ENCODE measurements around the gene ATP2B2.

The ATP2B2 gene

DNA sequence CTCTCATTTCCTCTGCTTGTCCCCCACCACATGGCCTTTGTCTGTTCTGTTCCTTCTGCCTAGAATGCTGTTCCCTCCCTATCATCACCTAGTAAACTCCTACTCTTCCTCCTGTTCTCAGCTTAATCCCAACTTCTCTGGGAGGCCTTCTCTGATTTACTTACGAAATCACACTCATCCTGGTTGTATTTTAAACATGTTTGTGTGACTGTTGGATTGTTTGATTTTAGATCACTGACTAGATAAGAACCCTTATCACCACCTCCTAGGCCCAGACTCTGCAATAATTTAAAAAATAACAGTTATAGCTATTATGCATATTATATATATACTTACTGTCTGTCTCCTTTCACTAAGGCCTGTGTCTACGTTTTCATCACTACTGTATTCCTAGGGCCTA lies 26.1 kb downstream of the ATP2B2 start:
- Histone ChIP-seq H3K36me3 (ENCODE audit: control insufficient read depth in 2 of 2, insufficient read depth in 1 of 2, low read length in 2 of 2) (no peaks in the 10 kb centered on the region), H3K4me1 (ENCODE audit: control insufficient read depth, insufficient read depth, low read length) (no peaks in the 10 kb centered on the region), H3K4me3 (ENCODE audit: low read depth, low read length) (no peak overlapping the region), H3K9me3 (ENCODE audit: control insufficient read depth, insufficient read depth, low read depth, low read length) (no peaks in the 10 kb centered on the region), H3K27ac (ENCODE audit: extremely low read depth, low read depth, low read length) (no peak overlapping the region)
- TF ChIP-seq ZNF133 (tag by site-specific recombination; IDR thresholded peaks at IDR 0.05) (no peak), KLF1 (tag by site-specific recombination; IDR thresholded peaks at IDR 0.05) (no peak), ZFP3 (tag by site-specific recombination; IDR thresholded peaks at IDR 0.05; ENCODE audit: low read depth) (no peak), ZSCAN5A (tag by site-specific recombination; IDR thresholded peaks at IDR 0.05) (no peak), ZNF366 (tag by site-specific recombination; conservative IDR thresholded peaks at IDR 0.05) (no peak), ZNF350 (tag by site-specific recombination; IDR thresholded peaks at IDR 0.05) (no peak), ZFP41 (tag by site-specific recombination; IDR thresholded peaks at IDR 0.05; ENCODE audit: borderline replicate concordance) (no peak), ZNF488 (tag by site-specific recombination; IDR thresholded peaks at IDR 0.05) (no peak), ZNF600 (tag by site-specific recombination; IDR thresholded peaks at IDR 0.05) (no peak), ZNF530 (tag by site-specific recombination; IDR thresholded peaks at IDR 0.05; ENCODE audit: low read depth) (no peak), ZNF529 (tag by site-specific recombination; IDR thresholded peaks at IDR 0.05; ENCODE audit: insufficient replicate concordance) (no peak), ZNF654 (tag by site-specific recombination; IDR thresholded peaks at IDR 0.05; ENCODE audit: low read depth) (no peak), HOXA7 (CRISPR knock-in tag; IDR thresholded peaks at IDR 0.05; ENCODE audit: borderline replicate concordance) (no peak), KLF10 (tag by site-specific recombination; IDR thresholded peaks at IDR 0.05) (no peak)
- TF ChIP-seq, protein P1, sequence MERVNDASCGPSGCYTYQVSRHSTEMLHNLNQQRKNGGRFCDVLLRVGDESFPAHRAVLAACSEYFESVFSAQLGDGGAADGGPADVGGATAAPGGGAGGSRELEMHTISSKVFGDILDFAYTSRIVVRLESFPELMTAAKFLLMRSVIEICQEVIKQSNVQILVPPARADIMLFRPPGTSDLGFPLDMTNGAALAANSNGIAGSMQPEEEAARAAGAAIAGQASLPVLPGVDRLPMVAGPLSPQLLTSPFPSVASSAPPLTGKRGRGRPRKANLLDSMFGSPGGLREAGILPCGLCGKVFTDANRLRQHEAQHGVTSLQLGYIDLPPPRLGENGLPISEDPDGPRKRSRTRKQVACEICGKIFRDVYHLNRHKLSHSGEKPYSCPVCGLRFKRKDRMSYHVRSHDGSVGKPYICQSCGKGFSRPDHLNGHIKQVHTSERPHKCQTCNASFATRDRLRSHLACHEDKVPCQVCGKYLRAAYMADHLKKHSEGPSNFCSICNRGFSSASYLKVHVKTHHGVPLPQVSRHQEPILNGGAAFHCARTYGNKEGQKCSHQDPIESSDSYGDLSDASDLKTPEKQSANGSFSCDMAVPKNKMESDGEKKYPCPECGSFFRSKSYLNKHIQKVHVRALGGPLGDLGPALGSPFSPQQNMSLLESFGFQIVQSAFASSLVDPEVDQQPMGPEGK (tag by site-specific recombination; IDR thresholded peaks at IDR 0.05): no peak
- TF ChIP-seq, protein P2, sequence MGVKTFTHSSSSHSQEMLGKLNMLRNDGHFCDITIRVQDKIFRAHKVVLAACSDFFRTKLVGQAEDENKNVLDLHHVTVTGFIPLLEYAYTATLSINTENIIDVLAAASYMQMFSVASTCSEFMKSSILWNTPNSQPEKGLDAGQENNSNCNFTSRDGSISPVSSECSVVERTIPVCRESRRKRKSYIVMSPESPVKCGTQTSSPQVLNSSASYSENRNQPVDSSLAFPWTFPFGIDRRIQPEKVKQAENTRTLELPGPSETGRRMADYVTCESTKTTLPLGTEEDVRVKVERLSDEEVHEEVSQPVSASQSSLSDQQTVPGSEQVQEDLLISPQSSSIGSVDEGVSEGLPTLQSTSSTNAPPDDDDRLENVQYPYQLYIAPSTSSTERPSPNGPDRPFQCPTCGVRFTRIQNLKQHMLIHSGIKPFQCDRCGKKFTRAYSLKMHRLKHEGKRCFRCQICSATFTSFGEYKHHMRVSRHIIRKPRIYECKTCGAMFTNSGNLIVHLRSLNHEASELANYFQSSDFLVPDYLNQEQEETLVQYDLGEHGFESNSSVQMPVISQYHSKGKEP (tag by site-specific recombination; IDR thresholded peaks at IDR 0.05): no peak
- ChIA-PET CTCF (no interaction called here), POLR2A (no interaction called here)

DNA sequence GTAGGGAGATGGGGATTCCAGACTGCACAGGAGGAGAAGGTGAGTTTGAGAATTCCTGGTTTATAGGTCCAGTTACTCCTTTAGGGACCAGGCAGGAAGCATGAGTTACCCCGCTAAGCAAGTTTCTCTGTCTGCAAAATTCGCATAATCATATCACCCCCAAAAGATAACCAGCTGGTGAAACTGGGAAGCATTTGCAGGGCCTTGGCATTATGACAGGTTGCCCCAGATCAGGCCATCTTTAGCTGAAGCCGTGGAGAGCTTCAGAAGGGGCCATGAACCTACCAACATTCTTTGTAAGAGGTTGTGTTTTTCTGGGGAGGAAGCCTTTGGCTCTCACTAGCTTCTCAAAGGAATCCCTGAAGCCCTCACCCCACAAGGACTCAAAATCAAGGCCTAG lies 29.4 kb downstream of the ATP2B2 start:
- CTCF ChIA-PET: interaction anchor here (0.7 kb wide), 1 partner anchor 133 kb away, joined by 3 read pairs; no protein-coding TSS in a partner anchor

More for the DNA sequence above, 29.4 kb downstream of the ATP2B2 start:
- Histone ChIP-seq H3K36me3 (ENCODE audit: control insufficient read depth in 2 of 2, insufficient read depth in 1 of 2, low read length in 2 of 2) (no peaks in the 10 kb centered on the region), H3K27ac (ENCODE audit: extremely low read depth, low read depth, low read length) (no peak overlapping the region), H3K9me3 (ENCODE audit: control insufficient read depth, insufficient read depth, low read depth, low read length) (no peaks in the 10 kb centered on the region), H3K4me1 (ENCODE audit: control insufficient read depth, insufficient read depth, low read length) (no peaks in the 10 kb centered on the region), H3K4me3 (ENCODE audit: low read depth, low read length) (no peak overlapping the region)
- TF ChIP-seq, protein P3, sequence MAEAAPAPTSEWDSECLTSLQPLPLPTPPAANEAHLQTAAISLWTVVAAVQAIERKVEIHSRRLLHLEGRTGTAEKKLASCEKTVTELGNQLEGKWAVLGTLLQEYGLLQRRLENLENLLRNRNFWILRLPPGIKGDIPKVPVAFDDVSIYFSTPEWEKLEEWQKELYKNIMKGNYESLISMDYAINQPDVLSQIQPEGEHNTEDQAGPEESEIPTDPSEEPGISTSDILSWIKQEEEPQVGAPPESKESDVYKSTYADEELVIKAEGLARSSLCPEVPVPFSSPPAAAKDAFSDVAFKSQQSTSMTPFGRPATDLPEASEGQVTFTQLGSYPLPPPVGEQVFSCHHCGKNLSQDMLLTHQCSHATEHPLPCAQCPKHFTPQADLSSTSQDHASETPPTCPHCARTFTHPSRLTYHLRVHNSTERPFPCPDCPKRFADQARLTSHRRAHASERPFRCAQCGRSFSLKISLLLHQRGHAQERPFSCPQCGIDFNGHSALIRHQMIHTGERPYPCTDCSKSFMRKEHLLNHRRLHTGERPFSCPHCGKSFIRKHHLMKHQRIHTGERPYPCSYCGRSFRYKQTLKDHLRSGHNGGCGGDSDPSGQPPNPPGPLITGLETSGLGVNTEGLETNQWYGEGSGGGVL (tag by site-specific recombination; IDR thresholded peaks at IDR 0.05): no peak
- TF ChIP-seq ZNF2 (tag by site-specific recombination; IDR thresholded peaks at IDR 0.05) (no peak), HOXA7 (CRISPR knock-in tag; IDR thresholded peaks at IDR 0.05; ENCODE audit: borderline replicate concordance) (no peak)
- POLR2A ChIA-PET: no interaction called here
